Activated naive CD8-positive, alpha-beta T cell treated with anti-CD3 and anti-CD28 coated beads, Interleukin-2, amount 10 ng/mL, durations not matched to agents 7 days and 5 days (primary cell): ENCODE data around the gene RALY. TPM values are rescaled to one million over a fixed set of nuclear protein-coding genes. Genes with fewer than 3 reads are reported as not detected.

Experiments
- ATAC-seq: fragments of 150-1000 bp; cut with Tn5 transposase; one replicate; pipeline ENCODE4 v1.10.0; 2021; ENCODE audit warnings: low read depth, moderate library complexity
- POLR2A ChIA-PET: fragments of 350-600 bp; sonication (Branson Sonifier 250); formaldehyde crosslinking; loops from one replicate; lab custom pipeline; 2021; ENCODE audit warnings: antibody characterized with exemption; lab: Charles Lee
- DNase-seq: peaks from one replicate; pipeline ENCODE4 v3.0.0; 2021
- H3K27ac Mint-ChIP-seq: one replicate; pipeline ENCODE4 v1.8.0; 2022; ENCODE audit warnings: mild to moderate bottlenecking, mixed read lengths
- H3K27me3 Mint-ChIP-seq: one replicate; pipeline ENCODE4 v1.8.0; 2022; ENCODE audit warnings: mild to moderate bottlenecking, moderate library complexity, mixed read lengths
- H3K36me3 Mint-ChIP-seq: one replicate; pipeline ENCODE4 v1.8.0; 2021; ENCODE audit warnings: mild to moderate bottlenecking, mixed read lengths
- H3K4me1 Mint-ChIP-seq: one replicate; pipeline ENCODE4 v1.8.0; 2021; ENCODE audit warnings: mixed read lengths
- H3K4me3 Mint-ChIP-seq: one replicate; pipeline ENCODE4 v1.8.0; 2022; ENCODE audit warnings: mild to moderate bottlenecking, moderate library complexity, mixed read lengths
- H3K9me3 Mint-ChIP-seq: one replicate; pipeline ENCODE4 v1.8.0; 2021; ENCODE audit warnings: mixed read lengths
- total RNA-seq, 2 experiments: library from RNA; stranded (reverse); gene quantifications; one replicate each; pipeline ENCODE4 v1.2.3, GENCODE V29; 2021

RALY gene
- total RNA-seq, 2 experiments from 2014 or later: 188 to 190 TPM

GRCh38 chr20:33992923-33993575 is 662 bp upstream of the RALY start:
- Mint-ChIP-seq H3K4me1 (peaks cover 38% of the 10 kb centered on the region), H3K36me3 (peaks cover 40% of the 10 kb centered on the region), H3K27ac (peak overlapping the region; percentile 99), H3K4me3 (peak overlapping the region; percentile 99), H3K27me3 (no peaks in the 10 kb centered on the region), H3K9me3 (no peaks in the 10 kb centered on the region)
- DNase-seq: peak; percentile 99
- peak; percentile 80 for ATAC-seq
- POLR2A ChIA-PET: interaction anchor here (0.5 to 3.0 kb wide), 18 partner anchors 16 to 1623 kb away, joined by 3 to 48 read pairs (median 3); partner anchors contain the start of genes CHMP4B, EIF2S2, SPAG4 and ZNF341

- Mint-ChIP-seq H3K27me3 (no peaks in the 10 kb centered on the region), H3K9me3 (no peaks in the 10 kb centered on the region), H3K4me1 (peaks cover 48% of the 10 kb centered on the region), H3K36me3 (peaks cover 43% of the 10 kb centered on the region), H3K4me3 (peak overlapping the region; percentile 99), H3K27ac (peak overlapping the region; percentile 98)
- POLR2A ChIA-PET: interaction anchor here (0.7 to 3.0 kb wide), 11 partner anchors 13 to 522 kb away, joined by 3 to 48 read pairs (median 4); partner anchors contain the start of genes CHMP4B, DYNLRB1, EIF2S2 and ZNF341
- peak; percentile 90 for DNase-seq
- peak; percentile 43 for ATAC-seq
These were observed 657 bp downstream of the RALY start for GRCh38 chr20:33994222-33994913.

GRCh38 chr20:33995053-33995831 is 1.5 kb downstream of the RALY start:
- peaks cover 40% of the 10 kb centered on the region for H3K36me3 Mint-ChIP-seq
- no peak for ATAC-seq

DNA sequence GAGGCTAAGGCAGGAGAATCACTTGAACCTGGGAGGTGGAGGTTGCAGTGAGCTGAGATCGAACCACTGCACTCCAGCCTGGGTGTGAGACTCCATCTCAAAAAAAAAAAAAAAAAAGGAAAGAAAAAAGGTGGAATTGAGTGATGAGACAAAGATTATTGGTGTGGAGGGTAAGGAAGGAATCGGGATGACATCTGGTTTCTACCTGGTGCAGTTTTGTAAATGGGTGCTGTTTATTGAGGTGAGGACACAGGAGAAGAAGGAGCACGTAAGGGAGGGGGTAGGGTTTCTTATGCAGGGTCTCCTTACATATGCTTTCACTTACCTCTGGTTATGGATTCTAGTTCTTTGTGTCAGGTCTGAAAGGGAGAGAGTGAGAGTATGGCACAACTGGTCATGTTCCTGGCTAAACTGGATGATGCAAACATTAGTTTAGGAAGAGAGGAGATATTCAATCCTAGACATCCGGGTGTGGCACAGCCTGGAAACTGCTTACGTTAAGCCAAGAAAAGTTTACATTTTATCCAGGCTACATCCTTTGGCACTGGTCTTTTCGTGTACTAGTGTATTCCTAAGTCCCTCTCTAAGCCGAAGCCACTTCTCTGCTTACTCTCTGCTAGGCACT is 5.4 kb downstream of the RALY start:
- Mint-ChIP-seq H3K4me3 (no peak overlapping the region), H3K27me3 (no peaks in the 10 kb centered on the region), H3K36me3 (peaks cover 46% of the 10 kb centered on the region), H3K4me1 (peaks cover 60% of the 10 kb centered on the region), H3K27ac (no peak overlapping the region), H3K9me3 (no peaks in the 10 kb centered on the region)
- POLR2A ChIA-PET: no interaction called here
- no peak for DNase-seq
- ATAC-seq: no peak

More at GRCh38 chr20:33995053-33995831, 1.5 kb downstream of the RALY start:
- no peaks in the 10 kb centered on the region for H3K27me3 Mint-ChIP-seq
- H3K4me3 Mint-ChIP-seq: peak overlapping the region; percentile 99
- POLR2A ChIA-PET: interaction anchor here (1.0 to 3.0 kb wide), 4 partner anchors 13 to 184 kb away, joined by 4 to 48 read pairs (median 8); partner anchors contain the start of genes CHMP4B and EIF2S2
- no peaks in the 10 kb centered on the region for H3K9me3 Mint-ChIP-seq
- peaks cover 50% of the 10 kb centered on the region for H3K4me1 Mint-ChIP-seq
- H3K27ac Mint-ChIP-seq: peak overlapping the region; percentile 72
- DNase-seq: no peak

GRCh38 chr20:34001378-34001777 is 7.7 kb downstream of the RALY start:
- Mint-ChIP-seq H3K4me3 (no peak overlapping the region), H3K4me1 (peaks cover 54% of the 10 kb centered on the region), H3K36me3 (peaks cover 49% of the 10 kb centered on the region), H3K27ac (no peak overlapping the region), H3K27me3 (no peaks in the 10 kb centered on the region), H3K9me3 (no peaks in the 10 kb centered on the region)
- no peak for DNase-seq
- ATAC-seq: no peak
- POLR2A ChIA-PET: no interaction called here

DNA sequence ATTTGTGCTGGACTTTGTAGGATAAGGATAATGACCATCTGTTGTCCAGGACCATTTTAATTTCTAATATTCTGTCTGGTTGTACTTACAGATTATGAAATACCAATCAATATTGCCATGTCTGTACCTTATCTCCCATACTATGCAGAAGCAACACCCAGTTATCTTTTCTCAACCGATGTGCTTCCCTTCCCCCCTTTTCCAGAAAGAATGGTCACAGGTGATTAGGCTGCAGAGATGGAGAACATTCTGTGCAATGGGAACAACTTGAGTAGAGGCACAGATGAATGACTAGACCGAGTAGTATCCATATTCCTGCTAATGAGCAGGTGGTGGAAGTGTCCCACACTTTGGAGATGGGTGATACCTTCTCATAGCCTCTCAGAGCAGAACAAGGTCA is 10.5 kb downstream of the RALY start:
- Mint-ChIP-seq H3K9me3 (no peaks in the 10 kb centered on the region), H3K27ac (no peak overlapping the region), H3K36me3 (peaks cover 38% of the 10 kb centered on the region), H3K4me1 (peaks cover 49% of the 10 kb centered on the region), H3K4me3 (no peak overlapping the region), H3K27me3 (no peaks in the 10 kb centered on the region)
- no peak for DNase-seq
- POLR2A ChIA-PET: no interaction called here
- ATAC-seq: no peak

GRCh38 chr20:34004790-34005457 is 11.2 kb downstream of the RALY start:
- POLR2A ChIA-PET: no interaction called here
- ATAC-seq (no peak), DNase-seq (no peak)
- H3K36me3 Mint-ChIP-seq: peaks cover 38% of the 10 kb centered on the region
- no peaks in the 10 kb centered on the region for H3K27me3 Mint-ChIP-seq
- no peaks in the 10 kb centered on the region for H3K9me3 Mint-ChIP-seq
- peaks cover 51% of the 10 kb centered on the region for H3K4me1 Mint-ChIP-seq
- no peak overlapping the region for H3K4me3 Mint-ChIP-seq
- no peak overlapping the region for H3K27ac Mint-ChIP-seq

DNA sequence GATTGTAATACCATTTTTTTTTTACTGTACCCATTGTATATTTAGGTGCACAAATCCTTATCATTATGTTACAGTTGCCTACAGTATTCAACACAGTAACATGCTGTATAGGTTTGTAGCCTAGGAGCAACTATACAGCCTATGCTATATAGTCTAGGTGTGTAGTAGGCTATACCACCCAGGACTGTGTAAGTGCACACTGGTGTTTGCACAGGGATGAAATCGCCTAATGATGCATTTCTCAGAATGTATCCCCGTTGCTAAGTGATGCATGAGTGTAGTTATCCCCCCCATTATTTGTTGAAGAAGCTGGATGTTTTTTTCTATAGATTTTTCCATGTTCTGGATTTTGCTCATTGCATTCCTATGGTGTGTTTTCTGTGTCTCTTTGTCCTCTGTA is 12.9 kb downstream of the RALY start:
- Mint-ChIP-seq H3K27me3 (no peaks in the 10 kb centered on the region), H3K9me3 (no peaks in the 10 kb centered on the region), H3K27ac (no peak overlapping the region), H3K36me3 (peaks cover 37% of the 10 kb centered on the region), H3K4me1 (peaks cover 47% of the 10 kb centered on the region), H3K4me3 (no peak overlapping the region)
- POLR2A ChIA-PET: interaction anchor here (0.6 kb wide), 1 partner anchor 671 kb away, joined by 5 read pairs; the partner anchor contains the start of gene PIGU
- DNase-seq: no peak
- ATAC-seq: no peak

DNA sequence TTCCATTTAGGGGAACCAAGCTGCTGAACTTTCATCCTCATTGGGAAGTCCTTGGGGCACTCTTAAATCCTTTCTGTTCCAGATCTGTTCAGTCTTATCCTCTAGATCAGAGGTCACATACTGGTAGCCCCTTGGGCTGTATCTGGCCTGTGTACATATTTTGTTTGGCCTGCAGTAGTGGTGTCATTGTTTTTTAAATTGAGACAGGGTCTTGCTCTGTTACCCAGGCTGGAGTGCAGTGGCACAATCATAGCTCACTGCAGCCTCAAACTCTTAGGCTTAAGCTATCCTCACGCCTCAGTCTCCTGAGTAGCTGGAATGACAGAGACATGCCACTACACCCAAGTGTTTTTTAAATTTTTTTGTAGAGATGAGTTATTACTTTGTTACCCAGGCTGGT is 14.8 kb downstream of the RALY start:
- H3K4me1 Mint-ChIP-seq: peaks cover 45% of the 10 kb centered on the region
- no peak for DNase-seq
- no peaks in the 10 kb centered on the region for H3K27me3 Mint-ChIP-seq
- no peak overlapping the region for H3K4me3 Mint-ChIP-seq
- H3K27ac Mint-ChIP-seq: peak overlapping the region; percentile 81
- no peak for ATAC-seq
- no peaks in the 10 kb centered on the region for H3K9me3 Mint-ChIP-seq
- POLR2A ChIA-PET: interaction anchor here (1.3 to 1.5 kb wide), 2 partner anchors 14 to 15 kb away, joined by 4 read pairs; partner anchors contain the start of gene RALY
- peaks cover 28% of the 10 kb centered on the region for H3K36me3 Mint-ChIP-seq

DNA sequence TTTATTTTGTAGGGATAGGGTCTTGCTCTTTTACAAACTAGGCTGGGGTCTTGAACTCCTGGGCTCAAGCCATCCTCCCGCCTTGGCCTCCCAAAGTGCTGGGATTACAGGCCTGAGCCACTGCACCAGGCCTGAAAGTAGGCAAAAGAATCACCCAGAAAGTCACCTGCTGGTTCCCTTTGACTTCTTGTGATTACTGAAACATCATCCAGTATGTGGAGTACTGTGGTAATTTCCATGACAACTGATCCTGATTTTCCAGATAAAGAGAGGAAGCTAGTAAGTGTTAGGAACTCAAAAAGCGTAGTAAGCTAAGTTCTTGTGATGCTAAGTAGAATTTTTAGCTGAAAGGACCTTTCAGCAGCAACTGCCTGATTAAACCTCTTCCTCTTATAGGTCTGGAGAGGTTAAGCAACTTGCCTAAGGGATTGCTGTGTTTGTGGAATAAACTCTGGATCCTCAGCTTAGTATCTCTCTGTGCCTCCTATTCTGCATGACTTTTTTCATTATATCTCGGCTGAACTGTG is 16.8 kb downstream of the RALY start:
- DNase-seq (no peak), ATAC-seq (no peak)
- no peaks in the 10 kb centered on the region for H3K9me3 Mint-ChIP-seq
- H3K4me1 Mint-ChIP-seq: peaks cover 50% of the 10 kb centered on the region
- peak overlapping the region; percentile 8 for H3K27ac Mint-ChIP-seq
- POLR2A ChIA-PET: interaction anchor here (0.5 to 1.6 kb wide), 3 partner anchors 17 to 160 kb away, joined by 3 to 7 read pairs (median 3); partner anchors contain the start of genes EIF2S2 and RALY
- H3K36me3 Mint-ChIP-seq: peaks cover 17% of the 10 kb centered on the region
- H3K4me3 Mint-ChIP-seq: no peak overlapping the region
- no peaks in the 10 kb centered on the region for H3K27me3 Mint-ChIP-seq

GRCh38 chr20:34011275-34011674 is 17.6 kb downstream of the RALY start:
- no peaks in the 10 kb centered on the region for H3K9me3 Mint-ChIP-seq
- ATAC-seq: no peak
- peaks cover 18% of the 10 kb centered on the region for H3K36me3 Mint-ChIP-seq
- no peak overlapping the region for H3K4me3 Mint-ChIP-seq
- H3K4me1 Mint-ChIP-seq: peaks cover 54% of the 10 kb centered on the region
- H3K27me3 Mint-ChIP-seq: no peaks in the 10 kb centered on the region
- H3K27ac Mint-ChIP-seq: no peak overlapping the region
- DNase-seq: no peak
- POLR2A ChIA-PET: interaction anchor here (0.5 to 1.6 kb wide), 3 partner anchors 18 to 160 kb away, joined by 3 to 7 read pairs (median 3); partner anchors contain the start of genes EIF2S2 and RALY

- DNase-seq (no peak), ATAC-seq (no peak)
- no peak overlapping the region for H3K4me3 Mint-ChIP-seq
- peaks cover 59% of the 10 kb centered on the region for H3K4me1 Mint-ChIP-seq
- H3K27me3 Mint-ChIP-seq: no peaks in the 10 kb centered on the region
- POLR2A ChIA-PET: interaction anchor here (0.6 kb wide), 1 partner anchor 763 kb away, joined by 5 read pairs; no protein-coding TSS in a partner anchor
- no peaks in the 10 kb centered on the region for H3K9me3 Mint-ChIP-seq
- peaks cover 13% of the 10 kb centered on the region for H3K36me3 Mint-ChIP-seq
- H3K27ac Mint-ChIP-seq: no peak overlapping the region
These were observed 18.6 kb downstream of the RALY start for GRCh38 chr20:34012330-34012729.
